ENCODE results near the gene SLC26A8. TPM values are rescaled to one million over a fixed set of nuclear protein-coding genes. Genes with fewer than 3 reads are reported as not detected.
"Not testable (repeated sequence)": the region's sequence is repeated elsewhere in the genome, so short reads cannot be mapped to it uniquely, and the experiment has no call there.

Gene SLC26A8
- total RNA-seq, 1 donor from 2014 or later, result not detected

- H3K27ac Mint-ChIP-seq, result no peak overlapping the region
- H3K4me3 Mint-ChIP-seq (ENCODE audit: low read depth), result no peak overlapping the region
- DNase-seq (ENCODE audit: low spot score), result no peak
- intact Hi-C loops (cut with micrococcal nuclease), result no loop called here
- no peaks in the 10 kb centered on the region for H3K27me3 Mint-ChIP-seq (ENCODE audit: low read depth)
- no peaks in the 10 kb centered on the region for H3K9me3 Mint-ChIP-seq
- H3K36me3 Mint-ChIP-seq (ENCODE audit: low read depth), result peaks cover 12% of the 10 kb centered on the region
- peaks cover 13% of the 10 kb centered on the region for H3K4me1 Mint-ChIP-seq (ENCODE audit: low read depth)
Measured at GRCh38 chr6:35926509-35927215, 97.8 kb downstream of the SLC26A8 start.

GRCh38 chr6:35925961-35926360 is 98.5 kb downstream of the SLC26A8 start:
- Mint-ChIP-seq H3K27me3 (ENCODE audit: low read depth) (no peaks in the 10 kb centered on the region), H3K36me3 (ENCODE audit: low read depth) (peaks cover 12% of the 10 kb centered on the region), H3K27ac (no peak overlapping the region), H3K4me1 (ENCODE audit: low read depth) (peaks cover 17% of the 10 kb centered on the region), H3K4me3 (ENCODE audit: low read depth) (no peak overlapping the region), H3K9me3 (no peaks in the 10 kb centered on the region)
- intact Hi-C loops (cut with micrococcal nuclease), result no loop called here
- no peak for DNase-seq (ENCODE audit: low spot score)

- Mint-ChIP-seq H3K9me3 (no peaks in the 10 kb centered on the region), H3K4me1 (ENCODE audit: low read depth) (peaks cover 17% of the 10 kb centered on the region), H3K4me3 (ENCODE audit: low read depth) (no peak overlapping the region), H3K27ac (no peak overlapping the region), H3K36me3 (ENCODE audit: low read depth) (peaks cover 22% of the 10 kb centered on the region), H3K27me3 (ENCODE audit: low read depth) (no peaks in the 10 kb centered on the region)
- intact Hi-C loops (cut with micrococcal nuclease), result no loop called here
- DNase-seq (ENCODE audit: low spot score), result no peak
Measured at GRCh38 chr6:35924146-35924545, 100.3 kb downstream of the SLC26A8 start.

- Mint-ChIP-seq H3K9me3 (no peaks in the 10 kb centered on the region), H3K27ac (no peak overlapping the region), H3K36me3 (ENCODE audit: low read depth) (peaks cover 41% of the 10 kb centered on the region), H3K4me1 (ENCODE audit: low read depth) (peaks cover 31% of the 10 kb centered on the region), H3K27me3 (ENCODE audit: low read depth) (no peaks in the 10 kb centered on the region), H3K4me3 (ENCODE audit: low read depth) (peak overlapping the region; percentile 93)
- no peak for DNase-seq (ENCODE audit: low spot score)
- intact Hi-C loops (cut with micrococcal nuclease), result no loop called here
Measured at GRCh38 chr6:35922139-35922554, 102.3 kb downstream of the SLC26A8 start.

- Mint-ChIP-seq H3K27ac (peak within 1 kb of the TSS; percentile 96), H3K4me1 (ENCODE audit: low read depth) (peaks cover 35% of the 10 kb centered on the region), H3K36me3 (ENCODE audit: low read depth) (peaks cover 51% of the 10 kb centered on the region), H3K27me3 (ENCODE audit: low read depth) (no peaks in the 10 kb centered on the region), H3K9me3 (no peaks in the 10 kb centered on the region), H3K4me3 (ENCODE audit: low read depth) (peak within 1 kb of the TSS; percentile 94)
- peak; percentile 87 for DNase-seq (ENCODE audit: low spot score)
- intact Hi-C loops (cut with micrococcal nuclease), result loop anchor here (1.0 kb wide), 1 partner anchor 106 kb away; the partner anchor contains the start of gene MAPK14
Measured at GRCh38 chr6:35920793-35921732, 103.4 kb downstream of the SLC26A8 start, which contains the start of gene SRPK1. Gene SRPK1 (minus strand): TSS chr6:35921098. CDS start chr6:35921056, 42 bp downstream.

GRCh38 chr6:35919827-35920751 is 104.4 kb downstream of the SLC26A8 start:
- H3K27me3 Mint-ChIP-seq (ENCODE audit: low read depth), result no peaks in the 10 kb centered on the region
- peak; percentile 45 for DNase-seq (ENCODE audit: low spot score)
- H3K4me1 Mint-ChIP-seq (ENCODE audit: low read depth), result peaks cover 35% of the 10 kb centered on the region
- intact Hi-C loops (cut with micrococcal nuclease), result no loop called here
- peak overlapping the region; percentile 94 for H3K4me3 Mint-ChIP-seq (ENCODE audit: low read depth)
- H3K36me3 Mint-ChIP-seq (ENCODE audit: low read depth), result peaks cover 51% of the 10 kb centered on the region
- H3K27ac Mint-ChIP-seq, result peak overlapping the region; percentile 96
- H3K9me3 Mint-ChIP-seq, result no peaks in the 10 kb centered on the region

GRCh38 chr6:35919085-35919826 is 105.2 kb downstream of the SLC26A8 start:
- no peak for DNase-seq (ENCODE audit: low spot score)
- Mint-ChIP-seq H3K4me1 (ENCODE audit: low read depth) (peaks cover 33% of the 10 kb centered on the region), H3K27me3 (ENCODE audit: low read depth) (no peaks in the 10 kb centered on the region), H3K27ac (peak overlapping the region; percentile 96), H3K9me3 (no peaks in the 10 kb centered on the region), H3K4me3 (ENCODE audit: low read depth) (peak overlapping the region; percentile 94), H3K36me3 (ENCODE audit: low read depth) (peaks cover 52% of the 10 kb centered on the region)
- intact Hi-C loops (cut with micrococcal nuclease), result no loop called here

GRCh38 chr6:35916893-35917292 is 107.5 kb downstream of the SLC26A8 start:
- peaks cover 69% of the 10 kb centered on the region for H3K36me3 Mint-ChIP-seq (ENCODE audit: low read depth)
- peak overlapping the region; percentile 34 for H3K27ac Mint-ChIP-seq
- not testable (repeated sequence) for DNase-seq (ENCODE audit: low spot score); H3K9me3 Mint-ChIP-seq; H3K27me3 Mint-ChIP-seq (ENCODE audit: low read depth)
- intact Hi-C loops (cut with micrococcal nuclease), result loop anchor here (1.0 kb wide), 1 partner anchor 56 kb away; no protein-coding TSS in a partner anchor
- peaks cover 26% of the 10 kb centered on the region for H3K4me1 Mint-ChIP-seq (ENCODE audit: low read depth)
- H3K4me3 Mint-ChIP-seq (ENCODE audit: low read depth), result peak overlapping the region; percentile 56

- H3K9me3 Mint-ChIP-seq, result peaks cover 7% of the 10 kb centered on the region
- H3K27me3 Mint-ChIP-seq (ENCODE audit: low read depth), result no peaks in the 10 kb centered on the region
- H3K27ac Mint-ChIP-seq, result no peak overlapping the region
- DNase-seq (ENCODE audit: low spot score), result no peak
- intact Hi-C loops (cut with micrococcal nuclease), result no loop called here
- no peak overlapping the region for H3K4me3 Mint-ChIP-seq (ENCODE audit: low read depth)
- peaks cover 20% of the 10 kb centered on the region for H3K4me1 Mint-ChIP-seq (ENCODE audit: low read depth)
- H3K36me3 Mint-ChIP-seq (ENCODE audit: low read depth), result peaks cover 78% of the 10 kb centered on the region
Measured at GRCh38 chr6:35916056-35916455, 108.4 kb downstream of the SLC26A8 start.

GRCh38 chr6:35914536-35914935 is 109.9 kb downstream of the SLC26A8 start:
- Mint-ChIP-seq H3K27ac (no peak overlapping the region), H3K4me3 (ENCODE audit: low read depth) (no peak overlapping the region), H3K4me1 (ENCODE audit: low read depth) (peaks cover 20% of the 10 kb centered on the region), H3K27me3 (ENCODE audit: low read depth) (no peaks in the 10 kb centered on the region), H3K9me3 (peaks cover 16% of the 10 kb centered on the region), H3K36me3 (ENCODE audit: low read depth) (peaks cover 85% of the 10 kb centered on the region)
- intact Hi-C loops (cut with micrococcal nuclease), result no loop called here
- DNase-seq (ENCODE audit: low spot score), result no peak

- Mint-ChIP-seq H3K4me1 (ENCODE audit: low read depth) (peaks cover 4% of the 10 kb centered on the region), H3K27me3 (ENCODE audit: low read depth) (no peaks in the 10 kb centered on the region), H3K4me3 (ENCODE audit: low read depth) (no peak overlapping the region), H3K27ac (no peak overlapping the region), H3K36me3 (ENCODE audit: low read depth) (peaks cover 86% of the 10 kb centered on the region), H3K9me3 (peaks cover 36% of the 10 kb centered on the region)
- intact Hi-C loops (cut with micrococcal nuclease), result no loop called here
- DNase-seq (ENCODE audit: low spot score), result no peak
Measured at GRCh38 chr6:35911871-35912653, 112.4 kb downstream of the SLC26A8 start.

All from activated T-helper 2 cell treated with anti-CD3 and anti-CD28 coated beads, Interferon-gamma antibody, Interleukin-2, Interleukin-4, amounts not matched to agents 10 μg/mL and 5 μg/mL and 100 μg/mL, durations not matched to agents 14 hours and 24 hours and 36 hours (primary cell).